HG03520 (cell line): Measurements from ENCODE around the gene UQCC5.

ENCODE experiments used
- ATAC-seq: cut with Tn5 transposase; IDR thresholded peaks from one replicate; pipeline ENCODE4 v1.9.1; 2021; ENCODE audit warnings: mild to moderate bottlenecking, moderate library complexity; ENCODE audit not compliant: unreplicated experiment

The UQCC5 gene

GRCh38 chr3:52532838-52533622 is 3.4 kb upstream of the UQCC5 start:
- no peak for ATAC-seq

- ATAC-seq = no peak
Observed at GRCh38 chr3:52533623-52534280, 2.7 kb upstream of the UQCC5 start, which contains the start of gene NT5DC2. NT5DC2 (minus strand) TSS chr3:52533857; CDS start chr3:52533737, 120 bp downstream.

- ATAC-seq = no peak
Observed at GRCh38 chr3:52534281-52535183, 1.9 kb upstream of the UQCC5 start.

DNA sequence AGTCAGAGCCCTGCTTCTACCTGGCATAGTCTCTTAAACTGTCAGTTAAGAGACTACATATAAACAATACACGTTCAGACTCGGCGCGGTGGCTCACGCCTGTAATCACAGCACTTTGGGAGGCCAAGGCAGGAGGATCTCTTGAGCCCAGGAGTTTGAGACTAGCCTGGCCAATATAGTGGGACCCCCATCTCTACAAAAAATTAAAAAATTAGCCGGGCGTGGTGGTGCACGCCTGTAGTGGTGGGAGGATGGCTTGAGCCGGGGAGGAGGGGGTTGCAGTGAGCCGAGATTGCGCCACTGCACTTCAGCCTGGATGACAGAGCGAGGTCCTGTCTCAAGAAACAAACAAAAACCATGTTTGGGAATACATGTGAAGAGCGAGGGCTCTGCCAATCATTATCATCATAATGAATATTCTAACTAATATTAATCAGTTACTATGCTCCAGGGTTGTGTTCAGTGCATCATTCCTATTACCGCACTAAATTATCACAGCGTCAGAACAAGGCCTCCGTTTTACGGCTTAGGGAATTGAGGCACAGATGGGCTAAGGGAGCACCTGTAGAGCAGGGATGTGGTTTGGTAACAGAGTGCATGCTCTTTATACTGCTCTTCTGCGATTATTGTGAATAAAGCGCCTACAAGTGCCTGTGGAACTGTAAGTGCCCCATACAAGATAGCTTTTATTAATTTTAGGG is 844 bp upstream of the UQCC5 start:
- ATAC-seq = no peak

GRCh38 chr3:52536112-52536368 is 365 bp upstream of the UQCC5 start:
- no peak for ATAC-seq

GRCh38 chr3:52537165-52537620 is 788 bp downstream of the UQCC5 start:
- no peak for ATAC-seq

- no peak for ATAC-seq
Observed at GRCh38 chr3:52537726-52538421, 1.5 kb downstream of the UQCC5 start.

DNA sequence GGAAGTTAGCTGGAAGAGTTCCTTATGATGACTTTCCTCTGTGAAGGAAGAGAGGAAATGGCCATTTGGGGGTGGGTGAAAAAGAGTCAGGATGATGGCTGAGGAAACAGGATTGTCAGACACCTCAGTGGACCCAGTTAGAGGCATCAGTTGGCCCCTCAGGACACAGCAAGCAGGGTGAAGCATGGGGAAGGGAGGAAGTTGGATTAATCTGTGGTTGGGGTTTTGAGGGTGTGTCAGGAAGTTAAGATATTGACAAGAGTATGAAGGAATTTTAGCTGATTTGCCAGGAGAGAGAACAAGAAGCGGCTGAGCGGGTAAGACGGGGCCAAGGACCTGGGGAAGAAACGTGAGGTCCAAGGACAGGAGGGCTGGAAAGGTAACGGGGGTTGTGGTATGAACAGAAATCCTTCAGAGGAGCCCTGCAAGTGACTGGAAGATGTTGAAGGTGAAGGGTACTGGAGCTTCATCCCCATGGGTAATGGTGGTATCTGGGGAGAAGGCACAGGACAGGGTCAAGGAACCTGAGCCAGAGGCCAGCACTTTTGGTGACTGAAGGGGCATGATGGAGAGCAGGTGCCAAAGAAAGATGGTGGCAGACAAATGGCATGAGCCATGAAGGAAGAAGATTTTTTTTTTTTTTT is 2.7 kb downstream of the UQCC5 start:
- ATAC-seq = no peak

DNA sequence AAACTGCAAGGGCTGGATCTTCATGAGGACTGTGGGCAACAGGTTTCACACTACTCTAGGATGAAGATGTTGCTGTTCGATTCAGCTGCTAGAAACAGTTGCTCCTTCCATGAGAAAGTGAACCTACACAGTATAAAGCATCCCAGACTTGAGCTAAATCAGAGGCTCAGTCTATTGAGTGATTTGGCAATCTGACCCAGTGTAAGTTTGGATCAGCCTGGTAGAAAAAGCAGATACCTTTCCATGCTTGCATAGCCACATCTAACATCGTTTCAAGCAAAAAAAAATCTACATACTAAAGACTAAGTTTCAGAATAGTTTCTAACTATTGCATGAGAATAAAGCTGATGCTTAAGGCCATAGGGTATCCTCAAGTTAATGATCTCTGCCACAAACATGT is 4.6 kb downstream of the UQCC5 start:
- ATAC-seq = no peak

GRCh38 chr3:52544937-52545336 is 8.5 kb downstream of the UQCC5 start:
- ATAC-seq = no peak

DNA sequence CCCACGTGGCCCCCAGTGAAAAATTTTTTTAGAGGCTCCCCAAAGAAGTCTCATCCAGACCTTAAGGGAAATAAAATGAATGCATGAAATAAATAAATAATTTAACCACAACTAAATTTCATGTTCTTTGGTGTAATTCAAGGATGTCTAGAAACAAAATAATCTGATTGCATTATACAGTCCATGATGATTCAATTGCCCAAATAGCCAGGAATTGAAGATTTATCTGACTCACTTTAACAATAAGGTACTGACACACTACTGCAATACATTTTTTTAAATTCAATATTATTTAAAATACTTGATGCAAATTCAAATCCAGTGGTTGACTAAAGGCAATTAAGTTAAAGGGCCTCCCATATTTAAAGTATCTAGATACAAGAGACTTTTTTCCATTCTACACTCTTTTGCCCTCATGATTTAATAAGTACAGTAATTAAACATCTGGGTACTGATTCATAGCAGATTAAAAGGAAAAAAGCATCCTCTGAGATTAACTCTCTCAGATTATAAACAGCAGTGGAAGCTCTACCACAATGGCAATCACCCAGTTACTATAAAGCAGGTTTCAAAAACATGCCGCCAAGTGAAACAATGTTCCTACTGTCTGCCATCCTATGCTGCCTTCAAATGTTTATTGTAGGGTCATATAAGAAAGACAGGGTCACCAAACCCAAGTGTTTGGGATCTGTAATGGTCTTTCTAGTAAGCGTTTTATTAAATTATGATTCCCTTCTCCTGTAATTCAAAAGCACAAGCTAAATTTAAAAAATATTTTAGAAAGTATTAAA is 9.9 kb downstream of the UQCC5 start:
- ATAC-seq = no peak

- no peak for ATAC-seq
Observed at GRCh38 chr3:52547143-52547542, 10.7 kb downstream of the UQCC5 start.

GRCh38 chr3:52551118-52551517 is 14.7 kb downstream of the UQCC5 start:
- ATAC-seq = no peak

DNA sequence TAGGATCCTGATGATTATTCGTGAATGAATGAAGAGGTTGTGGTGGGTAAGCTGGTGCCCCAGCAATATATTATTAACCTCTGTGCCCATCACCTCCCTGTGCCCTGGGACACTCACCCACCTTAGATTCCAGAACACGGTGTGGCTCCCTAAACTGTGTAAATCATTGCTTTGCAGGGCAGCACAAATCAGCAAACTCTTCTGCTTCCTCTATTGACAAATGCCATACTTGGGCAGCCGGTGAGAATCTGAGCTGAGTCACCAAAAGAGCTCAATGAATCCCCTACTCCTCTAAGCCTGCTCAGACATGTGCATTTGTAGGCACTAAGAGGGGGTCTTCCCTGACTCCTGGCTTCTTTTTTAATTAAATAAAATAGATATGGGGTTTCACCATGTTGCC is 15.7 kb downstream of the UQCC5 start:
- no peak for ATAC-seq

- no peak for ATAC-seq
Observed at GRCh38 chr3:52554026-52554755, 17.8 kb downstream of the UQCC5 start.

DNA sequence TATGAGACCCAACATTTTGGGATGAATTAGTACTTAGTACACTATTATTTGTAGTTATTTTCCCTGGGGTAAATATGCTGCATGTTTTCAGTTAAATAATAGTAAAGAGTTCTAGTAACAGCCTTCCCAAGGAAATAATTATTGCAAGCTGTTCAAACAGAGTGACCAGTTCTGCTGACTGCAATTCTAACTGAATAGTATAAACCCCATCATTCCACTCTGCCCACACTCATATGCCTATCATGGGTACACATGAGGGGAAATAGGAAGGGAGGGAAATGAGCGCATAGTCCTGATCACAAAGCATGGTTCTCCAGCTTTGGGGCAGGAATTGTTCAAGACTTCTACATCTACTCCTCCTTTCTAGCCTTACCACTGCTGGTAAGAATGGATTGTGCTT is 18.7 kb downstream of the UQCC5 start:
- ATAC-seq = no peak

- no peak for ATAC-seq
Observed at GRCh38 chr3:52557011-52557960, 20.9 kb downstream of the UQCC5 start.
